NCI-H2029 (cell line): ENCODE results near the gene IFI44L.

Source experiments
- DNase-seq: peaks from one replicate; lab custom pipeline; 2025; lab: John Stamatoyannopoulos, UW

Gene IFI44L

DNA sequence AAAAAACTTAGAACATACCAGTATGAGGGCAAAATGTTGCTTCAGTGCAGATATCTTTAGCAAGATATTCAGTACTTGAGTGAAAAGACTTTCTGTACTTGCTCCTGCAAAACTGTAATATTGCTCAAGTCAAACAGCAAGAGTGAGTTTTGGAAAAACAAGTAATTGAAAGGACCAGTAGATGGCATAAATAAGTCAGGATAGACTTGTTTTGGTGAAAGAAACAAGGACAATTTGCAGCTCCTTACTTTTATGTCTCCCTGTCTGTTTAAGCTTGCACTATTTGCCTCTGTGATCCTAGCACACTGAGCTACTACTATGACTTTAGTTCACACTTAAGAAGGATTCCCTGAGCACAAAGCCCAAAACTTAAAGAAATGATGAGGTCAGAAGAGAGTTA is 68.4 kb downstream of the IFI44L start:
- DNase-seq, result no peak

- no peak for DNase-seq
These were observed 70.3 kb downstream of the IFI44L start for GRCh38 chr1:78690516-78690915.

GRCh38 chr1:78691995-78692747 is 71.9 kb downstream of the IFI44L start:
- peak; percentile 26 for DNase-seq
